GM06990 (cell line): Measurements from ENCODE around the gene ZSCAN4.

Experiments used
- DNase-seq: peaks from one replicate; pipeline ENCODE4 v3.0.0-alpha.2; 2011; ENCODE audit not compliant: insufficient read length; ENCODE audit errors: extremely low read depth
- H3K27me3 ChIP-seq: replicated peaks from 2 replicates; pipeline ENCODE4 v1.6.0; 2011; ENCODE audit warnings: low read length; ENCODE audit not compliant: control insufficient read depth, insufficient read depth
- H3K36me3 ChIP-seq: 2 replicates; pipeline ENCODE4 v1.5.1; 2011; ENCODE audit warnings: low read length; ENCODE audit not compliant: control insufficient read depth, insufficient read depth
- H3K4me3 ChIP-seq: replicated peaks from 2 replicates; pipeline ENCODE4 v1.5.1; 2011; ENCODE audit warnings: low read depth, mild to moderate bottlenecking, control low read depth, low read length
- CTCF ChIP-seq: IDR thresholded peaks from 2 replicates; pipeline ENCODE4 v1.5.1; 2011; ENCODE audit warnings: low read length, control low read depth, mild to moderate bottlenecking, inconsistent platforms; ENCODE audit not compliant: insufficient read depth, poor library complexity, severe bottlenecking

The ZSCAN4 gene

DNA sequence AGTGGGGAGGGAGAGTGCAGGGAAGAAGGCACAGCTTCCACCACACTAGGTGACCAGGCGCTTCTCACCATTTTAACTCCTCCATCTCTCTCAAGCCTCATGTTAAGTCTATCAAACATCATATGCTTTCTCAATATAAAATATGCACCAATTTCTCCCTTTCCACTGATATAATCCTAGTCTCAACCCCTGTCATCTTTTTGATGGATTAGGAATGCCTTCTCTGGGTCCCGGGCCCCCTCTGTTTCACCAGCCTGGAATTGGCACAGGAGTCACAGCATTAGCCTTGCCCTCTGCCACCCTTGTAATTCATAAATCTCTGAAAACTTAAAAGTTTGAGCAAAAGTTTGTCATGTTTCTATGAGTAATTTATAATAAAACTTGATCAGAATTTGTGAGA, at the start of gene ZSCAN4:
TSS of gene ZSCAN4 (plus strand) at position 301 of the 400 bp plus-strand sequence. CDS start 7,211 bp downstream, outside the sequence.
- H3K4me3 ChIP-seq: no peak within 1 kb of the TSS
- DNase-seq: no peak
- TF ChIP-seq CTCF: no peak
- no peaks in the 10 kb centered on the region for H3K36me3 ChIP-seq
- no peaks in the 10 kb centered on the region for H3K27me3 ChIP-seq

- Histone ChIP-seq H3K36me3 (peaks cover 29% of the 10 kb centered on the region), H3K27me3 (no peaks in the 10 kb centered on the region), H3K4me3 (no peak overlapping the region)
- no peak for TF ChIP-seq CTCF
- DNase-seq: no peak
Observed at GRCh38 chr19:57620673-57621348, 47.9 kb upstream of the ZSCAN4 start.

DNA sequence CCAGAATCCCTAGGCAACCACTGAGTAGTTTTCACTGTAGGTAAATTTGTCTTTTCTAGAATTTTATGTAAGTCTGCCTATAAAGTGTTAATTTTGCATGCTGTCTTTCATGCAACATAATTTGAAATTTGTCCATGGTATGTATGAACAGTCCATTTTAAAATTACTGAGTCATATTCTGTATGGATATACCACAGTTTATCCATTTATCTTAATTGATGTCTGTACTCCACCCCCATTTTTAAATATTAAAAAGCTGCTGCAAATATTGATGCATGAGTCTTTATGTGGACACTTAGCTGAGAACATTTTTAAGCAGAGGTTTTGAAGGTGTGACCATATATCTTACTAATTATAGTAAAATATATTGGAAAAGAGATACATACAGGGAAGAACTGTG, 45.6 kb upstream of the ZSCAN4 start:
- Histone ChIP-seq H3K4me3 (no peak overlapping the region), H3K36me3 (peaks cover 17% of the 10 kb centered on the region)
- no peak for DNase-seq

DNA sequence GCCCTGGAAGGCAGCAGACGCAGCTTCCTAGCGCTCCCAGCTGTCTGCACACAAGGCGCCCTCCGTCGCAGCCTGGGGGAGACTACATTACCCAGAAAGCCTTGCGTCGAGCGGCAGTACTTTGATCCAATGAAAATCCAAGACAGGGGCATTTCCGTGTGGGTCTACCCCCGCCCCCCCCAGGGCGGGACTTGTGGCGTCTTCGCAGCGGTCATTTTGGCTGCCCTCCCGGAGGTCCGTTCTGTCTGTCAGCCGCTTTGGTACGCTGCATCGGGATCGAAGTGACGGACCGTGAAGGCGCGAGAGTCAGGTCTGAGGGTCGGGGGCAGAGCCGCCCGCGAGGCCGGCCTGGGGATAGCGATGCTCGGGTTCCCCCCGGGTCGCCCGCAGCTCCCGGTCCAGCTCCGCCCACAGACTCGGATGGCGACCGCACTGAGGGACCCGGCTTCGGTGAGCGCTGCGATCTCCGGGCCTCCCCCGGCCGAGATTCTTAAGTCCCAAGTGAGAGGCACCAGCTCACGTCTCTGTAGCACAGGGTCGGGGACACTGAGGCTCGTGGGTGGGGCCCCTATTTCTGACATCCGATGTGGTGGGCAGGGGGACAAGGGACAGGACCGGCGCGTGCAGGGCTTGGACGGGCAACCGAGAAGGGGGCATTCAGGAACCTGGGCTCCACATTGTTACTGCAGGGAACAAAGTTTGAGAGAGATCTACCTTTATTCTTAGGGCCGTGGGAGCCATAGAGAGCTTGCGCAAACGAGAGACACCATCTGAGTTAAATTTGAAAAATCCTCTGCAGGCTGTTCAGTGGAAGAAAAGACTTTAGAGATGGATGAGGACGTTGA, 35.5 kb upstream of the ZSCAN4 start, which contains the start of gene ZNF211:
TSS of gene ZNF211 (plus strand) at position 182 of the 845 bp plus-strand sequence. CDS start at position 361, 179 bp downstream.
- H3K27me3 ChIP-seq: no peaks in the 10 kb centered on the region
- H3K4me3 ChIP-seq: peak within 1 kb of the TSS; percentile 92
- peak; percentile 88 for DNase-seq
- H3K36me3 ChIP-seq: peaks cover 3% of the 10 kb centered on the region; the same call in 1 of the 2 replicates
- peak; percentile 7 for TF ChIP-seq CTCF

More for the DNA sequence above, 45.6 kb upstream of the ZSCAN4 start:
- no peaks in the 10 kb centered on the region for H3K27me3 ChIP-seq
- no peak for TF ChIP-seq CTCF

GRCh38 chr19:57633832-57634131, 35.0 kb upstream of the ZSCAN4 start:
- DNase-seq: no peak
- peaks cover 3% of the 10 kb centered on the region; the same call in 1 of the 2 replicates for H3K36me3 ChIP-seq
- TF ChIP-seq CTCF: no peak
- no peaks in the 10 kb centered on the region for H3K27me3 ChIP-seq
- H3K4me3 ChIP-seq: peak overlapping the region; percentile 92
